ENCODE results near the gene ZNF865. TPM values are rescaled to one million over a fixed set of nuclear protein-coding genes. Genes with fewer than 3 reads are reported as not detected.

Gene ZNF865
- total RNA-seq, 1 experiment from 2014 or later = 12.2 TPM

- Mint-ChIP-seq H3K36me3 (ENCODE audit: insufficient read depth, unreplicated experiment) (peaks cover 51% of the 10 kb centered on the region), H3K27ac (ENCODE audit: low read depth, unreplicated experiment) (no peak overlapping the region), H3K9me3 (ENCODE audit: unreplicated experiment) (no peaks in the 10 kb centered on the region), H3K4me3 (ENCODE audit: unreplicated experiment) (peak overlapping the region; percentile 52), H3K4me1 (ENCODE audit: insufficient read depth, unreplicated experiment) (peaks cover 29% of the 10 kb centered on the region), H3K27me3 (ENCODE audit: insufficient read depth, unreplicated experiment) (no peaks in the 10 kb centered on the region)
- BruUV-seq (replicated peaks) = no TSS peak
- no peak for TF ChIP-seq CTCF (IDR thresholded peaks at IDR 0.05; ENCODE audit: unreplicated experiment)
- intact Hi-C loops (cut with micrococcal nuclease) = no loop called here
- ChIA-PET POLR2A (no interaction called here), CTCF (interaction anchor here (0.9 kb wide), 1 partner anchor 8 kb away, joined by 3 read pairs; no protein-coding TSS in a partner anchor)
- DNase-seq (ENCODE audit: unreplicated experiment) = no peak
Measured at GRCh38 chr19:55659822-55660221, 54.4 kb downstream of the ZNF865 start.

GRCh38 chr19:55660404-55660803, 55.0 kb downstream of the ZNF865 start:
- no peak overlapping the region for H3K27ac Mint-ChIP-seq (ENCODE audit: low read depth, unreplicated experiment)
- intact Hi-C loops (cut with micrococcal nuclease) = no loop called here
- peak overlapping the region; percentile 52 for H3K4me3 Mint-ChIP-seq (ENCODE audit: unreplicated experiment)
- peaks cover 29% of the 10 kb centered on the region for H3K4me1 Mint-ChIP-seq (ENCODE audit: insufficient read depth, unreplicated experiment)
- no peak for TF ChIP-seq CTCF (IDR thresholded peaks at IDR 0.05; ENCODE audit: unreplicated experiment)
- POLR2A ChIA-PET = no interaction called here
- H3K36me3 Mint-ChIP-seq (ENCODE audit: insufficient read depth, unreplicated experiment) = peaks cover 47% of the 10 kb centered on the region
- CTCF ChIA-PET = interaction anchor here (0.9 to 1.2 kb wide), 2 partner anchors 8 to 11 kb away, joined by 3 read pairs; no protein-coding TSS in a partner anchor
- H3K27me3 Mint-ChIP-seq (ENCODE audit: insufficient read depth, unreplicated experiment) = no peaks in the 10 kb centered on the region
- DNase-seq (ENCODE audit: unreplicated experiment) = no peak
- no TSS peak for BruUV-seq (replicated peaks)
- no peaks in the 10 kb centered on the region for H3K9me3 Mint-ChIP-seq (ENCODE audit: unreplicated experiment)

DNA sequence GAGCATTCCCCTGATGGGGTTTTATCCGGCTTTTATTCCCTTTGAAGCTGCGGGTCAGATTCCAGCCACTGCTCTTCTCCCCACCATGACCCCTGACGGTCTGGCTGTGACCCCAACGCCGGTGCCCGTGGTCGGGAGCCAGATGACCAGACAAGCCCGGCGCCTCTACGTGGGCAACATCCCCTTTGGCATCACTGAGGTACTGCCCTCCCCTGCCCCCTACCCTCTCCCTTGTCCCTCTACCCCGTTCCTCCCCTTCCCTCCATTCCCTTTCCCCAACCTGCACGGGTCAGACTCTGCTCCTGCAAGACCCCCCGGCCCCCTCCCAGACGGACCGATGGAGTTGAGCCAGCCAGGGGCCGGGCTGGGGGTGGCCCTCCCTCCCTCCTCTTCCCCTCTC, 55.5 kb downstream of the ZNF865 start:
- H3K9me3 Mint-ChIP-seq (ENCODE audit: unreplicated experiment) = no peaks in the 10 kb centered on the region
- H3K4me3 Mint-ChIP-seq (ENCODE audit: unreplicated experiment) = no peak overlapping the region
- ChIA-PET CTCF (interaction anchor here (1.2 kb wide), 1 partner anchor 11 kb away, joined by 3 read pairs; no protein-coding TSS in a partner anchor), POLR2A (interaction anchor here (0.6 kb wide), 1 partner anchor 170 kb away, joined by 4 read pairs; no protein-coding TSS in a partner anchor)
- no peak for DNase-seq (ENCODE audit: unreplicated experiment)
- peaks cover 50% of the 10 kb centered on the region for H3K36me3 Mint-ChIP-seq (ENCODE audit: insufficient read depth, unreplicated experiment)
- TF ChIP-seq CTCF (IDR thresholded peaks at IDR 0.05; ENCODE audit: unreplicated experiment) = no peak
- no peaks in the 10 kb centered on the region for H3K27me3 Mint-ChIP-seq (ENCODE audit: insufficient read depth, unreplicated experiment)
- peaks cover 27% of the 10 kb centered on the region for H3K4me1 Mint-ChIP-seq (ENCODE audit: insufficient read depth, unreplicated experiment)
- no peak overlapping the region for H3K27ac Mint-ChIP-seq (ENCODE audit: low read depth, unreplicated experiment)
- intact Hi-C loops (cut with micrococcal nuclease) = no loop called here
- no TSS peak for BruUV-seq (replicated peaks)

- no TSS peak for BruUV-seq (replicated peaks)
- ChIA-PET CTCF (interaction anchor here (1.7 kb wide), 1 partner anchor 10 kb away, joined by 5 read pairs; no protein-coding TSS in a partner anchor), POLR2A (interaction anchor here (0.9 kb wide), 1 partner anchor 10 kb away, joined by 3 read pairs; no protein-coding TSS in a partner anchor)
- intact Hi-C loops (cut with micrococcal nuclease) = no loop called here
- Mint-ChIP-seq H3K4me1 (ENCODE audit: insufficient read depth, unreplicated experiment) (peaks cover 22% of the 10 kb centered on the region), H3K27ac (ENCODE audit: low read depth, unreplicated experiment) (peak overlapping the region; percentile 9), H3K36me3 (ENCODE audit: insufficient read depth, unreplicated experiment) (peaks cover 58% of the 10 kb centered on the region), H3K9me3 (ENCODE audit: unreplicated experiment) (no peaks in the 10 kb centered on the region), H3K27me3 (ENCODE audit: insufficient read depth, unreplicated experiment) (no peaks in the 10 kb centered on the region), H3K4me3 (ENCODE audit: unreplicated experiment) (no peak overlapping the region)
- no peak for DNase-seq (ENCODE audit: unreplicated experiment)
- TF ChIP-seq CTCF (IDR thresholded peaks at IDR 0.05; ENCODE audit: unreplicated experiment) = no peak
Measured at GRCh38 chr19:55661826-55662225, 56.4 kb downstream of the ZNF865 start.
